Activated CD4-positive, alpha-beta T cell treated with anti-CD3 and anti-CD28 coated beads for 48 hours (primary cell): Measurements from ENCODE around the gene ZNF460.
"Not testable (repeated sequence)": the region's sequence is repeated elsewhere in the genome, so short reads cannot be mapped to it uniquely, and the experiment has no call there.

Source experiments
- DNase-seq: peaks from one replicate; pipeline ENCODE4 v3.0.0-alpha.2; 2020

Gene ZNF460

DNA sequence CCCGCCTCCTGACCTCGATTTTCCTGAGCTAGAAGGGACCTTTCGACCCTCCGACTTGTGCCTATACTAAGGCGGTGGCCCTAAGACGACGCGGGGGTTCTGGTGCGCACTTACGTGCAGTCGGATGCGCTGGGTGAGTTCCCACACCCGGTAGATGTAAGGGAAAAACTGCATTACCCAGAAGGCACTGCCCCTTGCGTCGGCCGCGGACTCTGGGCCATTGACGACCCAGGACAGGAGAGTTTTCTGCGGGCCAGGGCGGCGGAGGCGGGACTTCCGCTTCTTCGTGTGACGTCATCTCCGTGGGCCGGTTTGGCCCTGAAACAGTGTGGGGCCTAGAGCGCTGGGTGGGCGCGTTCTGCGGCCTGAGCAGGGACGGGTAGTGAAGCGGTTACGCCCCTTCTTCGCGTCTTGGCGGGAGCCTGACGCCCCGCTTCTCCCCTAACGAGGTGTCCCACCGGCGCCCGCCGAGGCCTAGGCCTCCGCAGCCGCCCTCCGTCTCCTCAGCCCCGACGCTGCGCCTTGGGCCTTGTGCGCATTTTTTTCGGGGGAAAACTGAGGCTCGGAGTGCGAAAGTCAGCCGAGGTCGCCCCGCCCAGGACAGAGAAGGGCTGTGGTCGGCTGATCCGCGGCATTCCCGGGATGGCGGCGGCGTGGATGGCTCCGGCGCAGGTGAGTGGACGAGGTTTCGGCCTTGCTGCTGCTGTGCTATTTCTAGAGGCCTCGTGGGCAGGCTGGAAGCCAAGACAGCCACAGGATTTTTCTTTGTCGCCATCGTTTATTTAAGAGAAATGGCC lies at the start of gene ZNF460:
Gene ZNF460 (plus strand): TSS at position 321 of the 797 bp plus-strand sequence. CDS start 322 bp downstream, at position 643.
- peak; percentile 97 for DNase-seq

DNA sequence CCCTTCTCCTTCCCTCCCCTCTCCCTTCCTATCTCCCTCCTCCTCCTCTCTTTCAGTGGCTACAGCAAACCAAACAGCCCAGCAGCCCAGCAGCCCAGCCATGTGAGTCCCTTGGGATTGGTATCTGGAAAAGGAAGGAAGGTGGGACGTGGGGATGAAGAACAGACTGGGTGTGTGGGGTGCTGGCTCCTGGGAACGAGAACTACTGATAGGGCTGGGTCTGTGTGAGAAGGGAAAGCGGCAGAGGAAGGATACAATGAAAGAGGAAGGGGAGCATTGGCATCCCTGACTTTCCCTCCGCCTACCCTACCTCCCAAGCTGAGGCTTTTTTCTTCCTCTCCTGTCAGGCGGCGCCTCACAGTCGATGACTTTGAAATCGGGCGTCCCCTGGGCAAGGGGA lies 48.6 kb upstream of the ZNF460 start:
- no peak for DNase-seq

DNA sequence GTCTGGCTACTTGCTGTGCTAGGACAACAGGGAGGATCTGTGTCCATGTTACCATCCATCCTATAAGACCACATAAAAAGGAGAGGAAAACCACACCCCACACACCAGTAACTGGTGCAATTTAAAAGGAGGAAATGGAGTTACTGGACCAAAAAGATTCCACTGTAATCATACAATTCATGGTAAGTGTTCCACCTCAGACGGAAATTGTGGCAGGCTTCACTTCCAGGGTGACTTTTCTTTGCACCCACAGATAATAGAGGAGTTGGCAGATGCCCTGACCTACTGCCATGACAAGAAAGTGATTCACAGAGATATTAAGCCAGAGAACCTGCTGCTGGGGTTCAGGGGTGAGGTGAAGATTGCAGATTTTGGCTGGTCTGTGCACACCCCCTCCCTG lies 47.1 kb upstream of the ZNF460 start:
- no peak for DNase-seq

DNA sequence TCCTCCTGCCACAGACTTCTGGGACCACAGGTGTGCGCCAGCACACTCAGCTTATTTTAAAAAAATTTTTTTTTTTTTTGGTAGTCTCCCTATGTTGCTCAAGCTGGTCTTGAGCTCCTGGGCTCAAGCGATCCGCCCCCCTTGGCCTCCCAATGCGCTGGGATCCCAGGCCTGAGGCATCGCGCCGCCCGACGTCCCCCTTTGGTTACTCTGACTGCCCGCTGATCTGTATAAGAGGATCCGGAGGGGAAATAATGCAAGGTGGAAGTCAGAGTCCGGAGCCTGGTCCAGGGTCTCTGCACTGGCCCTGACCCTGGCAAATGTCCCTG lies 40.3 kb upstream of the ZNF460 start:
- peak; percentile 5 for DNase-seq

DNA sequence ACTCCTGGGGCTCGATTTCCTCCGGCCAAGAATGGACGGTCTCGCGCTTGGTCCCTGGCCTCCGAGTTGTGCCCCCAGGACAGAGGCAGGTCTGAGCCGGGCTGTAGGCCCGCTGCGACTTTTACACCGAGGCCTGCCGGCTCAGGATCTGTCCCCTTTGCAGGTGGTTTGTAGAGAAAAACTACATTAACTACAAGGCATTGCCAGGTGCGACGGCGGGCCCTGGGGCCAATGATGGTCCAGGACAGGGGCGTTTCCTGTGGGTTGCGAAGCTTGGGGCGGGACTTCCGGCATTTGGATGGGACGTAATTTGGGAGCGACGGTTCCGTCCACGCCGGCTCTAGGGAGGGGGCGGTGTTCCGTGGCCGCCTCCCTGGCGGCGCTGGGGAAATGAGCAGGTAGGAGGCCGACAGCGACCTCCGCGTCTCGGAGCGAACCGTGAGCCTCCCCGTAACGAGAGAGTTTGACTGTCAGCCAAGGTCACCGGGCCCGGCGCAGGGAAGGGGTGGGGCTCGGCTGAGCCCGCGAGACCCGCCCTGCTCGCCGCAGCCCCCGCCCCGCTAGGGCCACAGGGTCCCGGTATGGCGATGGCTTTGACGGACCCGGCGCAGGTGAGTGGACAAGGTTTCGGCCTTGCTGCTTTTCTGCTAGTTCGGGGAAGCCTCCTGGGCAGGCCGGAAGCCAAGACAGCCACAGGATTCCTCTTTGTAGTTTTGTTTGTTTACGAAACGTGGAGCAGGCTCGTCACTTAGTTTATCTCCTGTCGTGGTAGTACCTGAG lies 39.8 kb upstream of the ZNF460 start, which contains the start of gene ZNF805:
Gene ZNF805 (plus strand): TSS at position 322 of the 780 bp plus-strand sequence. CDS start 260 bp downstream, at position 582.
- DNase-seq, result peak; percentile 97

DNA sequence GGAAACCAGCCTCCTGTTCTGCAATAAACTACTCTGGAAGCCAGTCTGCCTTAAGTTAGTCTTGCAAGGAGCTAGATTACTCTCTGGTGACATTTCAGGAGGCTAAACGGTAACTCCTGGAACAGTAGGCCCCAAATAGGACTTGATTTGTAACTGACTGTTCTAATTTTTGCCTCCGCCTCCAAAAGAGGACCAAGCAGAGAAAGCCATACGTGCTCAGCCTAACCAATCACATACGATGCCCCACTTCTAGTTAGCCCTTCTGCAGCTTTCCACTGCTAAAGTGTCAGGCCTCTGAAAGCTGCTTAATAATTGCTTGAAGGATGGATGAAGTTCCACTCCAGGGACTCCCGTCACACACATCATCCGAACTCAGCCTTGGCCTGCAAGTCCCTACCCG lies 39.1 kb upstream of the ZNF460 start:
- DNase-seq, result no peak

DNA sequence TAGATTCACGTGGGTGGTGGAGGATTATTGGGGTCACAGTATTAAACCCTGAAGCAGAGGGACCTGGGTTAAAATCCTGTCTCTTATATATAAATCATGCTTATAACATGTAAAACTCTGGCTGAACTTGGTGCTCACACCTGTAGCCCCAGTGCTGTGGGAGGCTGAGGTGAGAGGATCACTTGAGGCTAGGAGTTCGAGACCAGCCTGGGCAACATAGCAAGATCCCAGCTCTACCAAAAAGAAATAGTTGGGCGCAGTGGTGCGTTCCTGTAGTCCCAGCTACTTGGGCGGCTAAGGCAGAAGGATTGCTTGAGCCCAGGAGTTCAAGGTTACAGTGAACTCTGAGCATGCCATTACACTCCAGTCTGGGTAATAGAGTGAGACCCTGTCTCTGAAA lies 37.5 kb upstream of the ZNF460 start:
- no peak for DNase-seq

DNA sequence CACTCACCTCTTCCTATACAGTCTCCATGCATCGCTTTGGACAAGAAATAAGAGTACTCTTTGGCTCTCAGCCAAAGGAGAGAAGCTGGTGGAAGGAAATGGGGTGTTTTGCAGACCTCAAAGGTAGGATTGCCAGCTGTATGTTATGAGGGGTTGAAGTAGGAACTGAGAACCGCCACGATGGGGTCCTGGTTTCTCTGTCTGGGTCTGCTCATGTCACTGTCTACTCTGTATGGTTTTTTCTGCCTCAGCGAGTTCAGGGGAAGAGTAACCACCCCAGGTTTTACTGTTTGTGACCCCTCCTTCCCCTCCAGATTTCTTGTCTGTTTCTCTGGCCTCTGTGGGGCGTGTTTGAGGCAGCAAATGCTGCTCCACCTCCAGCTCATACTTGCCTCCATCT lies 35.8 kb upstream of the ZNF460 start:
- no peak for DNase-seq

DNA sequence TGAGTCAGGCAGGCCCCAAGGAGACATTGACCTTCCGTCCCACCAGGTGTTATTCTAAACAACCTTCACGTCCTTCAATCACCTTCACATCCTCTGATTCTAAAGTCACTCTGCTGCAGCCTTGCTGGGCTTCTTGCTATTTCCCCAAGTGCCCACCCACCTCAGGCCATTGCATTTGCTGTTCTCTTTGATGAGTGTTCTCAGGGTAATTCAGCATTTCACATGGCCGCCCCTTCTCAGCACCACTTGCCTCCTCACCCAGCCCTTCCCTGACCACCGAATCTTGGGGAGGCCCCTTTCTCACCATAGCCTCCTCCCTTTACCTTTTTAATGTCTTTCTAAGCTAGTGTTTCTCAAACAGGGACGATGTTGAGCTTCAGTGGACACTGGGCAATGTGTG lies 35.2 kb upstream of the ZNF460 start:
- no peak for DNase-seq

DNA sequence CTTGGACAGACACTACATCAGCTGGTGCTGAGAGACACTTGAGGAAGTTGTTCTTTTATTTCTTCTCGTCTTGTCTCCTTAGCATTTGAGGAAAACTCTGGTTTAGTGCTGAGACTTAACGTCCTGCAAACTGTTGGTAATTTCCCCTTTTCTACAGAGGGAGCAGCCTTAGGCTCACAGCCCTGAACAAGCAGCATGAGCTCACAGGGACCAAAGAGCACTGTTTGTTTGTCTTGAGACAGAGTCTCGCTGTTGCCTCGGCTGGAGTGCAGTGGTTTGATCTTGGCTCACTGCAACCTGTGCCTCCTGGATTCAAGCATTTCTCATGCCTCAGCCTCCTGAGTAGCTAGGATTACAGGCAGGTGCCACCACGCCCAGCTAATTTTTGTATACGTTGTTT lies 34.3 kb upstream of the ZNF460 start:
- no peak for DNase-seq

DNA sequence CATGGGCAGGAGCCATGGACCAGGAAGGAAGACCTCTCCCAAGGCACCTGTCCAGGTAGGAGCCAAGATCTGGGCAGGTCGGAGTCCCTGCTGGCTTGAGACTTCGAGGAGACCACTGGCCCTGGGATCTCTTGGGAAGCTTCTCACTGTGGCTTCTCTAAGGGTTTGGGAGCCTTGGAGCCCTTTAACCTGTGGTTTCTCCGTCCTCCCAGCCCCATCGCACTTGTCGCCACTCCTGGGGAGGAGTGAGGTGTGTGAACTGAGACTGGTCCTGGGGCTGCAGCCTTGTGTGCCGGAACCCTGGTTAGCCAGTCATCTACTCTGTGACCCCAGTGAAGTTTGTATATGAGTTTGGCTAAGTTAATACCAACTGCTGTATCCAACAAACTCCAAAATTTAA lies 31.6 kb upstream of the ZNF460 start:
- DNase-seq, result no peak

DNA sequence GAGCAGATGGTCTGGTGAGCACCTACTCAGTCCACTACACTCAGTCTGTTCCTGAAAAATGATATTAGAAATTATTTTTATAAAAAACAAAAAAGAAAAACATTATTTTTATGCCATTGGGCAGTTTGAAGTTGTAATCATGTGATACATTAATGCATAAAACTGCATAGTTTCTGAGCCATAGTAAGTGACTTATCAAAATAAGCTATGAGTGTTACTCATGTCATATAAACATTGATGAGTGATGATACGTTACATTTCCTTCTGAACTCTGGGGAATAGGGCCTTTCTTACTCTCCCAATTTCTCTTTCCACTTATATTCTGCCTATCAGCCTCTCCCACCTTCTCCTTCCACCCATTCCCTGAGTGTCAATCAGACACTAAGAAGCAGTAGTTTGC lies 31.0 kb upstream of the ZNF460 start:
- no peak for DNase-seq

DNA sequence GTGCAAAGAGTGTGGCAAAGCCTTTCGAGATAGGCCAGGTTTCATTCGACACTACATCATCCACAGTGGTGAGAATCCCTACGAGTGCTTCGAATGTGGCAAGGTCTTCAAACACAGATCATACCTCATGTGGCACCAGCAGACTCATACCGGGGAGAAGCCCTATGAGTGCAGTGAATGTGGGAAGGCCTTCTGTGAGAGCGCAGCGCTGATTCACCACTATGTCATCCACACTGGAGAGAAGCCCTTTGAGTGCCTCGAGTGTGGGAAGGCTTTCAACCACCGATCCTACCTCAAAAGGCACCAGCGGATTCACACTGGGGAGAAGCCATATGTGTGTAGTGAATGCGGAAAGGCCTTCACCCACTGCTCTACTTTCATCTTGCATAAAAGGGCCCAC lies 26.5 kb upstream of the ZNF460 start:
- peak; percentile 21 for DNase-seq

DNA sequence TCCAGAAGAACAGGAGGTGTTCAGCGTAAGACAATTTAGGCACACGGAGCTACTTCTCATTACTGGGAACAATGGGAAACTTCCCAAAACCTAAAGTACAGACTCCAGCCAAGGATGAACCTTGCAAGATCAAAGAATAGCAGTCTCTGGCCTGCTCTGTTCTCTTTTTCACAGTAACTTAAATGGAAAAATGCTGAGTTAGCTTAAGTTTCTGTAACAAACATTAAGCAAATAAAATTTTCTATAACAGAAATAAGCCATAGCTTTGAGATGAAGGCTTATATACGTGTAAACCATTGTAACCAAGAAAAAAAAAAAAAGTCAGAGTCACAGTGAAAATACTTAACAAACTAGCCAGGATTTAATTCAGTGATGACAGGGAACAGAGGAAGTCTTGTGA lies 18.2 kb upstream of the ZNF460 start:
- DNase-seq, result no peak

DNA sequence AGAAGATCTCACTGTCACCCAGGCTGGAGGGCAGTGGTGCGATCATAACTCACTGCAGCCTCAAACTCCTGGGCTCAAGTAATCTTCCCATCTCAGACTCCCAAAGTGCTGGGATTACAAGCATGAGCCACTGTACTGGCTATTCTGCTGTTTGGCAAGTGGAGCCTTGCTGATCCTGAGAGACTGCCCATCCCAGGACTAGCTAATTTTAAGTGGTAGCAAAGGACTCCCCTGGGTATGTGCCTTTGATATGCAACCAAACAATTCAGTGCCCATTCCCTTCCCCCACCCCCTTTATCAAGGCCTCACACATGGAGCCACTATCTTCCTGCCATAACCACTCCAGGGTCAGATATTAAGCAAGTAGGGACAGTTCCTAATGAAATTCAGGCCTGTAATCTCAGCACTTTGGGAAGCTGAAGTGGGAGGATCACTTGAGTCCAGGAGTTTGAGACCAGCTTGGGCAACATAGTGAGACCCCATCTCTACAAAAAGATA lies 17.0 kb upstream of the ZNF460 start:
- DNase-seq, result no peak

DNA sequence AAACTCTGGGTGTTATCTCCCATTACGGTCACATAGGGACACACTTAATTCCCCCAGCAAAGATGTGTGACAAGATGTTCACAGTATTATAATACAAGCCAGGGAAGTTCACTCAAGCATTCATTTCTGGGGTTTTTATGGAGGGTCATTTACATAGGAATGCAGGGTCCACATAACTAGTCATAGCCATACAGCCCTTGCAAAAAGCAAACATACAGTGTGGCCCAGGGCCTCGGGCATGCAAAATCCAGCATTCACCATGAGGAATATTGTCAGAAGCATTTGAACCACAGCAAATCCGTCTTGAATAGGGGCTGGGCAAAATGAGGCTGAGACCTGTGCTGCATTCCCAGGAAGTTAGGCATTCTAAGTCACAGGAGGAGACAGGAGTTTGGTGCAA lies 13.0 kb upstream of the ZNF460 start:
- DNase-seq, result no peak

DNA sequence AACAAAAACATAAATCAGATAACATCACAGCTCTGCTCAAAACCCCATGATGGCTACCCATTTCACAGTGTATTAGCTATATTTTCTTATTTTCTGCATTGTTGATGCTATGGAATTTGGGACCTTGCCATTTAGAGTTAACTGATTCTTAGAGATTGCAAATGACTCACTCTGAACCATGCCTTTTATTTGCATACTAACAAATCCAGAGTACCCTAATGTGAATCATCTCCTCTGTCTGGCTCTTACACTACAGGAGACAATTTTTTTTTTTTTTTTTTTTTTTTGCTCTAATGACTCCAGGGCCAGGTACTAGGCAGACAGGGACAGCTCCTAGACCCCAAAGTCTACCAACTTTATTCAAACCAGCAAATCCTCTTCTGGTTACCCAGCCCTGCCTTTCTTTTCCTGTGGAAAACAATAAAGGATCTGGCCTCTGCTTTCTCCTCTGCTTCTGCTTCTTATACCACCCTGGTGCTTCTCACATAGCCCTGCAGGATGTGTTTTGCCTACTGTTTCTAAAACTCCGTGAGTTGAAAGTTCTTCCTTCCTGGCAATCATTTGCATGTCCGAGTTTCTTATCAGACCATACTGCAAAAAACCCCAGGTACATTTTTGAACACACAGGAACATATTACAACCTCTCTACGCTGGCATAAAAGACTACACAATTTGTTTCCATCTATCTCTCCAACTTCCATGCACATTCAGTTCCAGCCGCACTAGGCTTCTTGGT lies 10.6 kb upstream of the ZNF460 start:
- no peak for DNase-seq

DNA sequence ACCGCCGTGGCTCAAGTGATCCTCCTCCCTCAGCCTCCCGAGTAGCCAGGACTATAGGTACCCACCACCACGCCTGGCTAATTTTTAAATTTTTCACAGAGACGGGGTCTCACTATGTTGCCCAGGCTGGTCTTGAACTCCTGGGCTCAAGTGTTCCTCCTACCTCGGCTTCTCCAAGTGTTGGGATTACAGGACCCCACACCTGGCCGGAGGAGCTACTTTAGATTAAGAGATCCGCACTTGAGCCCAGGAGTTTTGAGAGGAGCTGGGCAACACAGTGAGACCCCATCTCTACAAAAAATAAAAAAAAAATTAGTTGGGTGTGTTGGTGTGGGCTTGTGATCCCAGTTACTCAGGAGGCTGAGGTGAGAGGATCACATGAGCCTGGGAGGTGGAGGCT lies 9.0 kb upstream of the ZNF460 start:
- no peak for DNase-seq

DNA sequence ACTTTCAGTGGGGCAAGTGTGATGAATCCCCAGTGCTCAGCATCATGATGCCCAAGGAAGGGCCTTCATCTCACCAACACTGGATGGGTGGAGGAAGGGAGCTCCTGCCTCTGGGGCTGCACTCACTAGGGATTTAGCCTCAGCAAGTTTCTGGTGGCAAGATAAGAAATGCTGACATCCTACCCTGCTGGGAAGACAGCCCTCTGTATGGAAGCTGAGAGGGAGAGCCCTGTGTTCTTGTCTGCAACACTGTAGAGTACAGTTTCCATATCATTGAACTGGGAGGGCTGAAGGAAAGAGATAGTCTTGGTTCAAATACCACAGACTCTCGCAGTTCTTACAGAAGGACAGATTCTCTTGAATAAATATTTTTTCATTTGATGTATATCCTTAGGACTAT lies 7.3 kb upstream of the ZNF460 start:
- no peak for DNase-seq

DNA sequence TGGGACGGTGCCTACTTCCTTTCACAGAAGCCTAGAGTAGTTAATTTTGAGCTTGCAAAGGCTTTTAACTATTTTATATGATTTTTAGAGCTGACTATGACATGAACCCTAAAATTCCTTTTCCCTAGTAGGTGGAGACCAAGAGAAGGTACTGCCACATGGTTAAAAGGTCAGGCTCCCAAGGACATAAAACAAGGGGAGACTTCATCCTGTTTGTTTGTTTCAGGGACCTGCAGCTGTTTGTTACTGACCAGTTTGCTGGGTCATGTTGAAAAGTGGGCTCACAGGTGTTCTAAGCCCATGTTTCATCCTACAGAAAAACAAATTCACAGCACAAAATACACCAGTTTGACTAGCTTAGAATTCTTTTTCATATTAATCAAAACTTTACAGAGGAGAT lies 3.9 kb upstream of the ZNF460 start:
- DNase-seq, result no peak

DNA sequence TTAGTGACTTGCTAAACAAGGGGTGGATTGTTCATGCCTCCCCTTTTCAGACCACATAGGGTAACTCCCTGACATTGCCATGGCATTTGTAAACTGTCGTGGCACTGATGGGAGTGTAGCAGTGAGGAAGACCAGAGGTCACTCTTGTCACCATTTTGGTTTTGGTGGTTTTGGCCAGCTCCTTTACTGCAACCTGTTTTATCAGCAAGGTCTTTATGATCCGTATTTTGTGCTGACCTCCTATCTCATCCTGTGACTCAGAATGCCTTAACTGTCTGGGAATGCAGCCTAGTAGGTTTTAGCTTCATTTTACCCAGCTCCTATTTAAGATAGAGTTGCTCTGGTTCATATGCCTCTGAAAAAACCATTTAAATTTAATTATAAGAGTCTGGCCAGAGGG lies 1.8 kb upstream of the ZNF460 start:
- not testable (repeated sequence) for DNase-seq

DNA sequence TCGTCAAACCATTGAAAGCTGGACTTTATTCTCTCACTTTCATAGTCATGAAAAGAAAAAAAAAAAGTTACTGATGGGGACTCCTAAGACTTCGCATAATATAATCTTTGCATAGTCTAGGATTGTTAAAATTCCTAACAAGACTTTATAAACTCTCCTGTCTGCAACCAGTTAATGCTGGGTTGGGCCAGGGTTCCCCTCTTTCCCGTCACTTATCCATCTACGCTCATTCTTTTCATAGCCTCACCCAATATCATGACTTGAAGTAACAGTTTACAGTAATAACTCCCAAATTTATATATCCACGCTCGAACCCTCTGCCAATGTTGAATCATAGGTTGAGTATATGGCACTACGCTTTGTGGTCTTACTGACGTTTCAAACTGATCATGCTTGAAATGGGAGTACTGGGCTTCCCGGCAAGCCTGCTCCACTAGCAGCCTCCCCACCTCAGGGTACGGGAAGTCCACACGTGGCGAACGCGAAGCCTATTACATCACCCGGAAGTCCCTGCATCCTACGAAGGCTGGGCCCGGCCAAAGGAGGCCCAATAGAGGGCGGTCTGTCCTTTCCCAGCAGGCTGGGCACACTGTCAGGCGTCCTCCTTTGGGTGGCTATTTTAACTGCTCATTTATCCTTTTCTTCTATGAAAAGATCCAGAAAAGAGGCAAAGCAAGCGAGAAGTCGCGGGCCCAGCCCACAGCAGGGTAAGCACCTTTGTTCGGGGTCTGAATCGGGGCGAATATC lies 694 bp upstream of the ZNF460 start:
- DNase-seq, result peak; percentile 86

DNA sequence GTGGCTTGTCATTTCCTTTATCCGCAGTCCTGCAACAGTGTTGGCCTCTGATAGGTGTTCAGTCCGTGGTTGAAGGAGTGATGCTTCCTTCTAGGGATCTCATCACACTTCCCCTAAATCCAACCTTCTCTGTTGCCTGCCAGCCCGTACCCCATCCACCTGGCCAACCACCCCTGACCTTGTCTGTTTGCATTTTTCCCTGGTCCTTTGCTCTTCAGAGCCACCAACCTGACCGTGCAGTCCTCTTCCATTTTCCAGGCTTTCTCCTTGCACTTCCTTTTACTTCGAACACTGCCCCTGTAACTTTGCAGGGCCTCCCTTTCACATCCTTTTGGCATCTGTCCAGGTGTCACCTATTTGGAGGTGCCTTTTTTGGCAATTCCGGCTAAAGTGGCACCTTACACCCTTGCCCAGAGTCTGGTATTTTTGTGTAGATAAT lies 696 bp downstream of the ZNF460 start:
- DNase-seq, result no peak
